HG03571 (cell line): ENCODE results near the gene PIGK.
"Not testable (repeated sequence)": the region's sequence is repeated elsewhere in the genome, so short reads cannot be mapped to it uniquely, and the experiment has no call there.

Experiments used
- ATAC-seq: cut with Tn5 transposase; IDR thresholded peaks from one replicate; pipeline ENCODE4 v1.9.1; 2021; ENCODE audit not compliant: unreplicated experiment

PIGK gene

DNA sequence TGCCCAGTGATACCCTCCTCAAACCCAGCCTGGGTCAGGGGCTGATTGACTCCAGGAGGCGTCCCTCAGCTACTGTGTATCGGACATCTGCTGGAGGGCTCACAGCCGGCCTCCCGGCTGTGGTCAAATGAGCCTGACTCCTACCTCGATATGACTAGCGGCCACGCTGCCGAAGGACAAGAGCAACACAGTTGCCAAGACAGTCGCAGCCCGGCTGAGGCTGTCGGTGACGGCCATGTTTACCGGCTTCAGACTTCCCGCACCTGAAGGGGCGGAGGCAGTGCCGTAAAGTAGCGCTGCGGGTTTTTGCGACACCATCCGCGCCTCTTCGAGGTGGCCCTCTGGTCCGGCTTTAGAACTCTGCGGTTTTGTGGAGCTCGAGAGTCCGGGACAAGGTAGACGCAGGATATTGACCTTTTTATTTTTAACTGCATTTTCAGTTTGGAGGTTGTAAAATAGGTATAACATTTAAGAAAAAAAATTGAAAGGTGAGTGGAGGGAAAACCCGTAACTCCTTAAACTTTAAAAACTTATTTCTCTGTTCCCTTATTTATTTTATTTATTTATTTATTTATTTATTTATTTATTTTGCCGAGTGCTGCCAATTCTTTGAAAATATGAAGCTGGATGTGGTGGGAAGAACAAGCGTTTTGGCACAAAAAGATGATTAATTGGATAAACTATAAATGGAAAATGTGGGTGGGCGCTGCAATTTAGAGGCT, at the start of gene PIGK:
PIGK (minus strand) TSS at position 265 of the 722 bp plus-strand sequence; CDS start at position 237, 28 bp downstream.
- peak; percentile 98 for ATAC-seq

DNA sequence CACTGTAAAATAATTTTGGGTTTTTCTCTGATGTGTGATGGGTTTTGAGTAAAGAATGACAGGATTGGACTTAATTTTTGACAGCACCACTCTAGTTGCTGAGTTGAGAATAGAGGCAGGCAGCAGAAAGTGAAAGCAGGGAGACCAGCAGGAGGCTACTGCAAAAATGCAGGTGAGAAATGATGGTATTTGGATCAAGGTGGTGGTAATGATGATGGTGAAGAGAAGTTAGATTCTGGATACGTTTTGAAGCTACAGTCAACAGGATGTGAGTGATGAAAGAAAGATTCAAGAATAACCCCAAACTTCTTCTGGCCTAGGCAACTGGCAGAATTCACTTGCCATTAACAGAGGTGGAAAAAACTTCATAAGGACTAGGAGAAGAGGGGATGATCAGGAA, 47.8 kb upstream of the PIGK start:
- ATAC-seq: no peak

DNA sequence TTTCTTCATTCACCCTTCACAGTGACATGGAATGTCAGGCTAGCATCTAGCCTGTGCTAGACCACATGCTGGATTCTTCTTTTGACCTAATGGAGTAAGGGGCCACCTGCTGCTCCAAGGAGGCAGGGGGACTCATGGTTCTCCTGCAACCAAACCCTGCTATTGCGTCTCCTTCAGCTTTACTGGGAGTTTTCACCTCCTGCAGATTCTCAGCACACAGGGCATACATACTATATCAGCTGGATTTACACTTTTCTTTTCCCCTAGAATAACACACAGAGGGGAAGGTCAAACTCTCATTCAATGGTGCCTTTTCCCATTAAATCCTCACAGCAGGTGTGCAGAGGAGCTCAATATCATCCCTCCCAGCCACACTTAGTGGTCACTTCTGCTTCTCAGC, 46.0 kb upstream of the PIGK start:
- ATAC-seq: no peak

DNA sequence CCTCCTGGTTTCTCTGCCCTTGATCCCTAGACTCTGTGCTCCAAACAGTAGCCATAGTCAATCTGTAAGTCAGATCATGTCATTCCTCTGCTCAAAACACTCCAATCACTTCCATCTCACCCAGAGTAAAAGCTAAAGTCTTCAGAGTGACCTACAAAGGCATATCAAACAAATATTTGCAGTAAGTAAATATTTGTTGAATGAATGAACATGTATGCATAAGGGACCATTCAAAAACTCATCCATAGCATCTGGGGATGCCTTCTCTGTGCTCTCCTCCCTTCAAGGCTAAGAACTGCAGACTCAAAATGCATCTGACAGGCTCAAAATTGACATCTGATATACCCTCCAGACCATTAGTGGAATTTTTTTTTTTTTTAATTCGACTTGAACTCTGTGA, 44.5 kb upstream of the PIGK start:
- no peak for ATAC-seq

DNA sequence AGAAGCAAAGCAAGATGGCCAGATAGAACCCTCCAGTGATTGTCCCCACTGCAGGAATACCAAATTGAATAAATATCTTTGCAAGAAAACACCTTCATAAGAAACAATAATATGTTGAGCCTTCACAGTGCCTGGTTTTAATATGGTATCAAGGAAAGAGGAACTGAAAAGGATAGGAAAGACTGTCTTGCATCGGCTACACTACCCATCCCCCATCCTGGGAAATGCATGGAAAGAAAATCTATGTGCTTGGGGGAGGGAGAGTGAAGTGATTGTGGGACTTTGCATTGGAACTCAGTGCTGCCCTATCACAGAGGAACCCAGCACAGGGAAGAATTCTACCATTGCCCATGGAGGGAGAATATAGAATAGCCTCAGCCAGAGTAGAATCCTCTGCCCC, 34.0 kb upstream of the PIGK start:
- ATAC-seq: no peak

DNA sequence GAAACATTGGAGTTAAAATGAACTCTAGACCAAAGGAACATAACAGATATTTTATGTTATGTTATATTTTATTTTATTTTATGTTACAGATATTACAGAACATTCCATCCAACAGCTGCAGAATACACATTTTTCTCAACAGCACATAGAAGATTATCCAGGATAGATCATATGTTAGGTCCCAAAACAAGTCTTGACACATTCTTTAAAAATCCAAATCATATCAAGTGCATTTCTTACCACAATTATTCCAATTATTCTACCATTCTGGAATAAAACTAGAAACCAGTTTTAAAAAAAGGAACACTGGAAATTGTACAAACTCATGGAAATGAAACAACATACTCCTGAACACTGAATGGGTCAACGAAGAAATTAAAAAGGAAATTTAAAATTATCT, 30.9 kb upstream of the PIGK start:
- ATAC-seq: no peak

DNA sequence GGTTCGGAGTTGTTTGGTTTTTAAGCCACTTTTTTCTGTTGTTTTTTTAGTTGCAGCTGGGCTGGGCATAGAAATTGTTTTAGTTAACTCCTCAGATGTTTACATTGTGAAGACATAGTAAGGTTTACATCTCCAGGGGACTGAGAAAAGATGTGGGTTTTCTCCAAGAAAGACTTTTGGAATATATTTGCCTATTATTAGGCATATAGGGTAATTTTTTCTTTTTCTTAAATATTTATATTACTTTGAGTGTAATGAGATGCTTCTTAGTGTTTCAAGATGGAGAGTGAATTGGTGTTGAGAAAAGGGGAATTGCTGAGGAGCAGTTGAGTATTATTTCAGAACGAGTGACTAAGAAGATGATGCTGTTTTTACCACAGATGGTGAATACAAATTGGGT, 26.6 kb upstream of the PIGK start:
- no peak for ATAC-seq

DNA sequence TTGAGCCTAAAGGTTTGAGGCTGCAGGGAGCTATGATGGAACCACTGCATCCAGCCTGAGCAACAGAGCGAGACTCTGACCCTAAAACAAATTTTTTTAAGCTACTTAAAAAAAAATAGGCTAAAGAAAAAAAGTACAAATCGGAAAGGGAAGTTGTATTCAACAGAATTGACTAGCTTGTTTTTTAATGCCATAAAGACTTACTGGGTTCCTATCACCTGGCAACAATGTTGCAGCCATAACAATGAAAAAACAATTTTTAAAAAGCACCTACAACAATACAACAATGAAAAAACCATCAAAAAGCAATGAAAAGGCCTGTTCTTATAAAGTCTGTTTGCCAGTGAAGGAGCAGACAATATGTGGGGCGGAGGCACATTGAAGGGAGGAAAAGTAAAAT, 20.1 kb upstream of the PIGK start:
- no peak for ATAC-seq

DNA sequence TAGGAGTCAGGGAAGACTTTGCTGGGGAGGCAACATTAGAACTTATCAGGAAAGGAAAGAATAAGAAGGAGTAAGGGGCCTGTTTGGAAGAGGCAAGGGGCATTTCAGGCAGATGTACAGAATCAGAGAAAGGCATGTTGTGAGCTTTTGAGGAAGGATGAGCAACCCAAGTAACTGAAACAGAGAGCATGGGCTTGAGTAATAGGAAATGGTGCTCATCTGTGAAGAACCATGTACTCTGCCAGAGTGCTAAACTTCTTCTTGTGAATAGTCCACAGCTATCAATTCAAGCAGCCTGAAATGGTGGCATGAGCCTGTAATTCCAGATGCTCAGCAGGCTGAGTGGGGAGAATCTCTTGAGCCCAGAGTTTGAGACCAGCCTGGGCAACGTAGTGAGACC, 19.2 kb upstream of the PIGK start:
- ATAC-seq: no peak

DNA sequence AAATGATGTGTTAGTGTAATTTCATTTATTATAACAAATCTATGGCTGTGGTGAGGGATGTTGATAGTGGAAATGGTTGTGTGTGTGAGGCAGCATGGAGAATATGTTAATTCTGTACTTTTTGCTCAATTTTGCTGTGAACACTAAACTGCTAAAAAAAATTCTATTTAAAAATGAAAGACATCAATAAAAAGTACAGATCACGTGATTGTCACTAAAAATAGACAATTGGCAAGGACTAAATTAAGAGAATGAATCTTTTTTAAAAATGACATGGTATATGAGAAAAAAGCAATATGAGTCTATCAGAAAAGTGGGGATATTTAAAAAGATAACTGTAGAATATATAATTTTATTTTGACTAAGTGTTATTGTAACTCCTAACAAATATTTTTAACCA, 15.7 kb upstream of the PIGK start:
- ATAC-seq: no peak

DNA sequence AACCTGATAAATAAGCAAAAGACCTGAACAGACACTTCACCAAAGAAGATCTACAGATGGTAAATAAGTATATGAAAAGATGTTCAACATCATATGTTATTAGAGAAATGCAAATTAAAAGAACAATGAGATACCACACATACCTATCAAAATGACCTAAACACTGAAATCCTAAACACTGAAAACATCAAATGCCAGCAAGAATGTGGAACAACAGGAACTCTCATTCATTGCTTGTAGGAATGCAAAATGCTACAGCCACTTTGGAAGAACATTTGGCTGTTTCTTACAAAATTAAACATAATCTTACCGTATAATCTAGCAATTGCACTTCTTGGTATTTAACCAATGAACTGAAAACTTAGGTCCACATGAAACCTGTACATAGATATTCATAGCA, 14.9 kb upstream of the PIGK start:
- ATAC-seq: no peak

DNA sequence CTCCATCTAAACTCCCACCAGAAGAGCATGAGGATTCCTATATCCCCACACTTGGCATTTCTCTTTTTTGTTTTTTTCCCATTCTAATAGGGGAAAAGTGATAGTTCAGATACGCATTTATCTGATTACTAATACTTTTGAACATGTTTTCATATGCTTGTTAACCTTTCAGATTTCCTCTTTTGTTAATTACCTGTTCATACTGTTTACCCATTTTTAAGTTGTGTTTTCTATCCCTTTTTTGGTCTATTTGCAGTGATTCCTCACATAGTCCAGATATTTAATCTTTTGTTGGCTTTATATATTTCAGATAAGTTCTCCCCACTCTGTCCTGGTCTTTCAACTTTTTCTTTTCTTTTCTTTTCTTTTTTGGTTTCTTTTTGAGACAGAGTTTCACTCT, 13.6 kb upstream of the PIGK start:
- ATAC-seq: no peak

DNA sequence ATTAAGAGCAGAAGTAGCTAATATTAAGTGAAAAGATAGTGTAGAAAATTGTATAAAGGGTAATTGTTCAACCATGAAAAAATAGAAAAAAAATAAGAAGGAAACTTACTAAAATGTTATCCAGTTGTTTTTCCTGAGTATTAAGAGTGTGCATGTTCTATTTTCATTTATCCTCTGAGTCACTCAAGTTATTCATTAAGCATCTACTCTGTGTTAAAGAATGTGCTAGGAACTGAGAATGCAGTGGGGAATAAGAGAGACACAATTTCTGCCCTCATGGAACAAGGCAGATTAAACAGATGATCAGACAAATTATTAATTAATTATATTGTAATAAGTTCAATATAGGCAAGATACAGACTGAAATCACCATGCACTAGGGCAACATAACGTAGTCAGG, 10.8 kb upstream of the PIGK start:
- ATAC-seq: no peak

DNA sequence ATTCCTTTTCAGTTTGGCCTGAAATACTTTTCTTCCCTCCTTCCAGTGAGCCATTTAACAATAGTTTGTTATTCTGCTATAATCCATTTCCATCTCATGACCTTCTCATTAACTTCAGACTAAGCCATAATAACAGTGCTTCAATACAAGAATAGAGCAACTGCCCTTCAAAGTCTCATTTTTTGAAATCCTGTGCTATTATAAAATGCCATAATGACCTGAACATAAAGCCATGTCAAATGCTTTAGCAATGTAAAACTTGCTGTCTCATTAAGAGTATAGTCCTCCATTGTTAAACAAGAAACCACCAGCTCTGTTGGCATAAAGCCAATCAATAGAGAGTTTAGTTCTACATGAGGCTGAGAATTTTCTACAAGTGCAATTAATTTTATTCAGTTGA, 9.6 kb upstream of the PIGK start:
- ATAC-seq: no peak

DNA sequence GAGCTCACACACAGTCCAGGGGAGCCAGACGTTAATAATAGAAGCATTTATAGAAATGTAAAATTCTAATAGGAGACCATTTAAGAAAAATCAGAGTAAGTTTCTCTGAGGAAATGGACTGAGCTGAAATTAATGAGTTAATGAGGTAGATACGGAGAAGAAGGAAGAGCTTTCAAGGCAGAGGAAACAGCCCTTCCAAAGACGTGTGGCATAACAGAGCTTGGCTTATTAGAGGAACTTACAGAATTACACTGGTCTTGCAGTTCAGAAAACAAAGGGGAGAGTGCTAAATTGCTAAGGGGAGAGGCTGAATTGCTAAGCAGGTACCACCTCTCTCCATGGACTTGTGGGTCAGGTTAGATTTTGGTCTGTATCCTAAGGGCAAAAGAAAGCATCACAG, 8.2 kb upstream of the PIGK start:
- ATAC-seq: no peak

DNA sequence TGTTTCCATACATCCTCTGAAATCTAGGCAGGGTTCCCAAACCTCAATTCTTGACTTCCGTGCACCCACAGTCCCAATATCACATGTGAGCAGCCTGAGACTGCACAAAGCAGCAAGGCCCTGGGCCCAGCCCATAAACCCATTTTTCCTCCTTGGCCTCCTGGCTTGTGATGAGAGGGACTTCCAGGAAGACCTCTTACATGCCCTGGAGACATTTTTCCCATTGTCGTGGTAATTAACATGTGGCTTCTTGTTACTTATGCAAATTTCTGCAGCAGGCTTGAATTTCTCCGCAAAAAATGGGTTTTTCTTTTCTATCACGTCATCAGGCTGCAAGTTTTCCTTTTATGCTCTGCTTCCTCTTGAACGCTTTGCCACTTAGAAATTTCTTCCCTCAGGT, 3.3 kb upstream of the PIGK start:
- no peak for ATAC-seq

DNA sequence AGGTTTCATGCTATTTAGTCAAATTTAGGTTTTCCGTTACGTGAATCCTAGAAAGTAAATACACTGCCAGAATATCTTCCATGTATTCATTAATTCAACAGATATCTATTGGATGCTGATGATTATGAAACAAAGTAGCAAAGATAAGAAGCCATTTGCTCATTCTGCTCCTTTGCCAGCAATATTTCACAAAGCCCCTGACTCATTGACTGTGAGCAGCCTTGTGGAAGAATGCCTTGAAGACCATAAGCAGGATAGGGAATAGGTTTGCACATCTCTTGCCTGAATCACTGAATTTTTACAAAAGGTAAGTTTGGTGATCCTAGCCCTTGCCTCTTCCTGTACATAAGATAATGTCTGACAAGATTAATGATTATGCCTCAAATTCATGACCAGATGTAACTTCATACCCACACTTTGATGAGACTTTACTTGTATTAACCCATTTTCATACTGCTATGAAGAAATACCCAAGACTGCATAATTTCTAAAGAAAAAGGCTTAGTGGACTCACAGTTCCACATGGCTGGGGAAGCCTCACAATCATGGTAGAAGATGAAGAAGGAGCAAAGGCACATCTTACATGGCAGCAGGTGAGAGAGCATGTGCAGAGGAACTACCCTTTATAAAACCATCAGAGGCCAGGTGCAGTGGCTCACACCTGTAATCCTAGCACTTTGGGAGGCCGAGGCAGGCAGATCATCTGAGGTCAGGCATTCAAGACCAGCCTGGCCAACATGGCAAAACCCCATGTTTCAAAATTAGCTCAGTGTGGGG, 1.6 kb upstream of the PIGK start:
- no peak for ATAC-seq

DNA sequence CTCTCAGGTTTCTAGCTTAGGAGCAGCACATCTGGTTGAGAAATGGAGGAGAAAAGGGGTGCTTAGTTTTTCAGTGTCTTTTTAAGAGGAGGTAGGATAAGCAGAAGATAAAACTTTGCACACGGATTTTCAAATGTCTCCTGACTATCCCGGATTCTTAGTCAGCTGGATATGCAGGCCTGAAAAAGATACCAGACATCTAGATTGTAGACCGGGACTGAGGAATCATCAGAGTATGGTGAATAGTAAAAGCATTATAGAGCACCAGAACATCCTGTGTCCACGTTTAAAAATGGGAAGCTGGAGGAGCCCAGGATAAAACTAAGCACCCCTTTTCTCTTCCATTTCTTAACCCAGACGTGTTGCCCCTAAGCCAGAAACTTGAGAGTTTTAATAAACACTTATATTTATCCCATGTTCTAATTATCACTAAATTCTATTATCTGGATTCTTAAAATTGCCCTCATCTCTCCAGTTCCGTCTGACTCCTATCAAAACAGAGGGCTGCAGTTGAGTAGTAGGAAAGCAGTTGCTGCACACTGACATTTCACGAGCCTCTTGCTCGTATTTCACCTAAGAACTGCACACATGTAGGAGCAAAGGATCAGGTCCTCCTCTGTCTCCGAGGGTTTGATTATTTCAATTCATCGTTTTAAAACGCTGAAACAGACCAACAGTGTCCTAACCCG, 609 bp downstream of the PIGK start:
- peak; percentile 33 for ATAC-seq

DNA sequence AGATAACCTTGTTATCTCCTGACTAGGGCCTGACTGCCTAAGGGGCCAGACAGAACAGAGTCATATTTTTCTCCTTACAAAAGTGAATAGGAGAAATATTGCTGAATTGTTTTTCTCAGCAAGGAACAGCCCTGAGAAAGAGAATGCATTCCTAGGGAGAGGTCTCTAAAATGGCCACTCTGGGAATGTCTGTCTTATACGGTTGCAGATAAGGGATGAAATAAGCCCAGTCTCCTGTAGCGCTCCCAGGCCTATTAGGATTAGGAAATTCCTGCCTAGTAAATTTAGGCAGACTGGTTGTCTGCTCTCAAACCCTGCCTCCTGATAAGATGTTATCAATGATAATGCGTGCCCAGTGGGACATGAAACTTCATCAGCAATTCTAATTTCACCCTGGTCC, 15.2 kb downstream of the PIGK start:
- not testable (repeated sequence) for ATAC-seq

DNA sequence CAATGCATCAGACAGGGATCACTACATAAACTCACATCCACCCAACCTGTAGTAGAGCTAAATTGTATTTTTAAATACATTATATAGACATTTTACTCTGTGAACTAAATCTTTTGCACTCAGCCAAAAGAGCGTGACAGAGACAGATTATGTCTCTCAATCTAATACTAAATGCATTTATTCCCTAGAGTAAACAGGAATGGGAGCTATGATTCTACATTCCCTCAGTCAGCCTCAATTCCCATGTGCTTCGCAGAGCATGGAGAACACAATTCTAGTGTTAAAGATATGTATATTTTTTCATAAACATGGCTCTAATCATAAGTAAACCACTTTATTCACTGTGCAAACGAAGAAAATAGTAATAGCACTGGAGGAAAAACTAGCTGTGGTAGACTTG, 16.5 kb downstream of the PIGK start:
- ATAC-seq: no peak

DNA sequence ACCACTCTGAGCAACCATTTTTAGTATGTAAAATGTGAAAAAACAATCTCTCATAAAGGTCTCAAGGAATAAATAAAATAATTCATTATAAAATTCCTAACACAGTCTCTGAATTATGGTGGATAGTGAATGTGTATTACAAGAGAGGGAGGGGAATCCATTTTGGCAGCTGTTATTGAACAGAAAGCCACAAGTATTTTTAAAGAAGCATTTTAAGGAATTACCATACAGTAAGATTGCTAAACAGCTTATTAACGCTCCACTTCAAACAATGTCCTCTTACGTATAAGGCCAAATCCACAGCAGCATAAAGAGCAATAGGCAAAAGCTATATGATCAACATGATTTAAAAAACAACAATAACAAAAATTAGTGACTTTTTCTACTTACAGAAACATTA, 18.4 kb downstream of the PIGK start:
- ATAC-seq: no peak

DNA sequence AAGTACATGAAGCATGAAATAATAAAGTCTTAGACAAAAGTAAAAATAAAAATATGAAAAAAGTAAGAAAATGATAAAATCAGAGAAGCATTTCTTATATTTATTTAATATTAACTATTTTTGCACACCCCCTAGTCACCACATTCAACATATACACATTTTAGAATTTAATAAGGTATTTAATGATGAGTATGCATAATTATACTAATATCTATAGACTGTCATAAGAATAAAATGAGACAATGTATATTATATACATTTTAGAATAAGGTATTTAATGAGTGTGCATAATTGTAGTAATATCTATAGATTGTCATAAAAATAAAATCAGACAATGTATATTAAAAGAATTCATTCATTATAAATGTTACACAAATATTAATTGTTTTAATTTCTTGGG, 18.9 kb downstream of the PIGK start:
- no peak for ATAC-seq
